ENCODE results near the gene STUB1. TPM values are rescaled to one million over a fixed set of nuclear protein-coding genes. Genes with fewer than 3 reads are reported as not detected.

The STUB1 gene
- total and polyA plus RNA-seq, 2 of the 8 experiments (the other 6 are each of a cell fraction or from before 2014, with no cell fraction given), result 89.9 to 103 TPM

DNA sequence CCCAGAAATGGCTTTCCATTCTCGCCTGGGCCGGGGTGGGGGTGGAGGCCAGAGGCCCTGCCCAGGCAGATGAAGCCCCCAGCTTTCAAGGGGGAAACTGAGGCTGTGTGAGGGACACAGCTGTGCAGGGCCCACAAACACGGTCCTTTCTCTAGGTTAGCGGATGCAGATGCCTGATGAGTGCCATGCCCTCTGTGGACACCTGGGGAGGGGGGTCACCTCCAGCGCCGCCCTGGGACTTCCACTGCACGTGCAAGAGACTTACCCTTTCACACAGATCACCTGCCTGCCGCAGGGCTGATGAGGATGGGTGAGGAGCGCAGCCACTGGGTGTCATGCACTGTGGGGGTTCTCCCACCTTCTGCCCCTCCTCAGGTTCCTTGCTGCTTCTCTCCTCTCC is 38.2 kb downstream of the STUB1 start:
- Histone ChIP-seq H3K36me3 (ENCODE audit: control insufficient read depth in 2 of 4, insufficient read depth in 4 of 4, low read length in 3 of 4) (peaks cover 0 to 6% (median 0%) of the 10 kb centered on the region in 4 experiments; a peak in 1 of 8 replicates), H3K4me2 (ENCODE audit: insufficient read depth in 1 of 2, low read depth in 2 of 2, low read length in 2 of 2) (no peak overlapping the region), H3K23me2 (ENCODE audit: low read depth, low read length) (peaks cover 19% of the 10 kb centered on the region; the same call in 1 of the 2 replicates), H3K23ac (ENCODE audit: insufficient read length) (no peak overlapping the region), H4K91ac (replicated peaks; ENCODE audit: insufficient read length, low read length) (no peak overlapping the region), H3K4me3 (ENCODE audit: extremely low read depth in 1 of 4, insufficient read depth in 2 of 4, low read depth in 3 of 4, low read length in 4 of 4) (no peak overlapping the region), H3K27me3 (replicated peaks in 1 of 4; ENCODE audit: control insufficient read depth in 3 of 4, extremely low read depth in 1 of 4, insufficient read depth in 3 of 4, low read length in 3 of 4) (peaks cover 0 to 41% (median 24%) of the 10 kb centered on the region in 4 experiments; a peak in 6 of 7 replicates), H4K20me1 (replicated peaks in 1 of 2; ENCODE audit: control insufficient read depth in 1 of 2, insufficient read depth in 2 of 2, low read length in 2 of 2) (peaks cover 6 to 18% of the 10 kb centered on the region in 2 experiments), H4K8ac (ENCODE audit: extremely low read depth, insufficient read depth, low read length) (peak overlapping the region; percentile 35; the same call in 1 of the 2 replicates), H2BK20ac (ENCODE audit: low read length) (no peak overlapping the region), H2BK15ac (ENCODE audit: low read length) (no peak overlapping the region; the same call in 1 of the 2 replicates), H2AK5ac (ENCODE audit: low read depth, low read length) (no peak overlapping the region), H3K79me2 (ENCODE audit: control insufficient read depth in 1 of 2, insufficient read depth in 2 of 2, low read length in 2 of 2) (no peaks in the 10 kb centered on the region), H3K9me3 (ENCODE audit: insufficient read depth in 2 of 2, low read depth in 1 of 2, low read length in 1 of 2) (no peaks in the 10 kb centered on the region; a peak in 1 of 4 replicates), H3K4me1 (replicated peaks in 1 of 4; ENCODE audit: control insufficient read depth in 3 of 4, insufficient read depth in 4 of 4, low read length in 3 of 4) (peaks cover 0 to 29% (median 19%) of the 10 kb centered on the region in 4 experiments; a peak in 5 of 7 replicates), H3K18ac (ENCODE audit: extremely low read depth, low read length) (no peak overlapping the region), H3K27ac (ENCODE audit: low read depth, low read length) (no peak overlapping the region; the same call in 1 of the 2 replicates), H3K79me1 (ENCODE audit: low read depth, low read length) (no peaks in the 10 kb centered on the region), H2BK12ac (ENCODE audit: low read depth, low read length) (no peak overlapping the region), H2BK120ac (replicated peaks; ENCODE audit: low read depth, low read length) (no peak overlapping the region), H3K4ac (replicated peaks; ENCODE audit: insufficient read length, low read depth, low read length) (no peak overlapping the region), H2AFZ (ENCODE audit: low read length) (no peak overlapping the region), H4K5ac (ENCODE audit: insufficient read length, low read depth, low read length) (no peak overlapping the region), H3K9ac (replicated peaks in 1 of 4; ENCODE audit: extremely low read depth in 1 of 4, low read depth in 3 of 4, low read length in 3 of 4) (no peak overlapping the region), H3K56ac (replicated peaks; ENCODE audit: insufficient read length, low read depth, low read length) (no peak overlapping the region), H2BK5ac (ENCODE audit: low read depth, low read length) (no peak overlapping the region), H3K14ac (ENCODE audit: insufficient read length) (no peak overlapping the region)
- FAIRE-seq, result no peak
- DNase-seq (ENCODE audit: low read depth in 1 of 2, low spot score in 2 of 2), result no peak
- ChIA-PET POLR2A (ENCODE audit: partially characterized antibody) (interaction anchor here (1.1 to 23.0 kb wide), 4 partner anchors 2 to 83 kb away, joined by 5 to 353 read pairs (median 204); partner anchors contain the start of genes ANTKMT, CCDC78, CIAO3 and GNG13), CTCF (ENCODE audit: partially characterized antibody) (interaction anchor here (32.4 to 35.8 kb wide), 3 partner anchors 1 to 66 kb away, joined by 424 to 977 read pairs (median 977); partner anchors contain the start of genes ANTKMT, CCDC78, CHTF18 and CIAO3)
- 86% methylated on average over 9 of the region's 9 CpGs; no CpG with 5 or more reads in 1 of the 2 experiments for WGBS, 2 experiments (ENCODE audit: extremely low coverage in 1 of 2, insufficient coverage in 1 of 2, insufficient read length in 1 of 2, insufficient replicate concordance in 2 of 2, low coverage in 1 of 2, low lambda C conversion rate in 2 of 2, missing lambda C conversion rate in 1 of 2)
- TF ChIP-seq JUN (IDR thresholded peaks at IDR 0.05; ENCODE audit: low read depth, low read length) (no peak), SRF (IDR thresholded peaks at IDR 0.05; ENCODE audit: low read depth, low read length) (no peak), JUND (IDR thresholded peaks at IDR 0.05; ENCODE audit: low read length) (no peak), EZH2 (IDR thresholded peaks at IDR 0.05; ENCODE audit: low read depth, low read length, severe bottlenecking) (no peak)
- TF ChIP-seq, protein P1, sequence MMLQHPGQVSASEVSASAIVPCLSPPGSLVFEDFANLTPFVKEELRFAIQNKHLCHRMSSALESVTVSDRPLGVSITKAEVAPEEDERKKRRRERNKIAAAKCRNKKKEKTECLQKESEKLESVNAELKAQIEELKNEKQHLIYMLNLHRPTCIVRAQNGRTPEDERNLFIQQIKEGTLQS (IDR thresholded peaks at IDR 0.05; ENCODE audit: insufficient read depth, low read depth, low read length), result no peak
- TF ChIP-seq, protein P2, sequence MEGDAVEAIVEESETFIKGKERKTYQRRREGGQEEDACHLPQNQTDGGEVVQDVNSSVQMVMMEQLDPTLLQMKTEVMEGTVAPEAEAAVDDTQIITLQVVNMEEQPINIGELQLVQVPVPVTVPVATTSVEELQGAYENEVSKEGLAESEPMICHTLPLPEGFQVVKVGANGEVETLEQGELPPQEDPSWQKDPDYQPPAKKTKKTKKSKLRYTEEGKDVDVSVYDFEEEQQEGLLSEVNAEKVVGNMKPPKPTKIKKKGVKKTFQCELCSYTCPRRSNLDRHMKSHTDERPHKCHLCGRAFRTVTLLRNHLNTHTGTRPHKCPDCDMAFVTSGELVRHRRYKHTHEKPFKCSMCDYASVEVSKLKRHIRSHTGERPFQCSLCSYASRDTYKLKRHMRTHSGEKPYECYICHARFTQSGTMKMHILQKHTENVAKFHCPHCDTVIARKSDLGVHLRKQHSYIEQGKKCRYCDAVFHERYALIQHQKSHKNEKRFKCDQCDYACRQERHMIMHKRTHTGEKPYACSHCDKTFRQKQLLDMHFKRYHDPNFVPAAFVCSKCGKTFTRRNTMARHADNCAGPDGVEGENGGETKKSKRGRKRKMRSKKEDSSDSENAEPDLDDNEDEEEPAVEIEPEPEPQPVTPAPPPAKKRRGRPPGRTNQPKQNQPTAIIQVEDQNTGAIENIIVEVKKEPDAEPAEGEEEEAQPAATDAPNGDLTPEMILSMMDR (IDR thresholded peaks at IDR 0.05; ENCODE audit: control extremely low read depth in 1 of 3, insufficient read depth in 1 of 3, low read depth in 1 of 3, low read length in 3 of 3), result no peak
